OCI-LY7 (cell line): ENCODE results near the gene ATE1. TPM values are rescaled to one million over a fixed set of nuclear protein-coding genes. Genes with fewer than 3 reads are reported as not detected.
A peak's percentile ranks its signal among the peaks of the same experiment; 100 is the strongest.

Source experiments
- Bru-seq: library from RNA; stranded (reverse); fragments of 400-500 nt; gene quantifications from one replicate; lab custom pipeline; 2021; lab: Mats Ljungman, UMichigan
- BruChase-seq, 2 experiments: library from RNA; stranded (reverse); fragments of 400-500 nt; gene quantifications; one replicate each; lab custom pipeline; 2021; lab: Mats Ljungman, UMichigan
- BruUV-seq: library from RNA; stranded (reverse); fragments of 400-500 nt; replicated peaks from 2 replicates; lab custom pipeline; 2021; lab: Mats Ljungman, UMichigan
- CTCF ChIA-PET: fragments of 300-600 bp; sonication (Branson Sonifier 250); formaldehyde crosslinking; loops from one replicate; lab custom pipeline; 2022; ENCODE audit warnings: antibody characterized with exemption; ENCODE audit not compliant: unreplicated experiment; lab: Charles Lee
- POLR2A ChIA-PET: fragments of 300-600 bp; sonication (Branson Sonifier 250); formaldehyde crosslinking; loops from one replicate; lab custom pipeline; 2022; ENCODE audit warnings: antibody characterized with exemption; lab: Charles Lee
- DNase-seq: peaks from one replicate; pipeline ENCODE4 v3.0.0-alpha.2; 2015; ENCODE audit warnings: low spot score
- H2AFZ ChIP-seq: fragments of 200-600 bp; sonication (generic), shearing (Covaris generic); 2 replicates; pipeline ENCODE4 v1.6.1; 2014; ENCODE audit warnings: mild to moderate bottlenecking, antibody characterized with exemption, low read length, moderate library complexity
- H3K27ac ChIP-seq: fragments of 200-600 bp; sonication (generic); 2 replicates; pipeline ENCODE4 v1.5.1; 2014; ENCODE audit warnings: mixed run types, low read depth, mild to moderate bottlenecking, moderate library complexity, low read length, inconsistent platforms; ENCODE audit not compliant: poor library complexity, severe bottlenecking
- H3K36me3 ChIP-seq: fragments of 200-600 bp; sonication (generic); 2 replicates; pipeline ENCODE4 v1.6.1; 2014; ENCODE audit warnings: mild to moderate bottlenecking, antibody characterized with exemption, low read length, moderate library complexity, mixed read lengths; ENCODE audit not compliant: insufficient read depth
- H3K4me1 ChIP-seq: fragments of 200-600 bp; sonication (generic); 2 replicates; pipeline ENCODE4 v1.5.1; 2014; ENCODE audit warnings: mild to moderate bottlenecking, low read length; ENCODE audit not compliant: insufficient read depth, poor library complexity, severe bottlenecking
- H3K4me2 ChIP-seq: fragments of 200-600 bp; sonication (generic); 2 replicates; pipeline ENCODE4 v1.6.1; 2014; ENCODE audit warnings: mild to moderate bottlenecking, low read length
- H3K4me3 ChIP-seq: fragments of 200-600 bp; sonication (generic); 2 replicates; pipeline ENCODE4 v1.5.1; 2014; ENCODE audit warnings: mild to moderate bottlenecking, low read depth, low read length; ENCODE audit not compliant: poor library complexity, severe bottlenecking
- H3K79me2 ChIP-seq: fragments of 200-600 bp; sonication (generic); 2 replicates; pipeline ENCODE4 v1.6.1; 2016; ENCODE audit warnings: low read depth, mild to moderate bottlenecking, low read length, moderate library complexity, mixed read lengths; ENCODE audit not compliant: insufficient read depth
- H3K9me2 ChIP-seq: fragments of 200-600 bp; sonication (generic); 2 replicates; pipeline ENCODE4 v1.6.1; 2016; ENCODE audit warnings: mild to moderate bottlenecking, low read length, mixed read lengths; ENCODE audit not compliant: insufficient read depth
- H3K9me3 ChIP-seq: fragments of 200-600 bp; sonication (generic); 2 replicates; pipeline ENCODE4 v1.6.1; 2014; ENCODE audit warnings: mild to moderate bottlenecking, mixed run types, low read length, mixed read lengths
- H4K20me1 ChIP-seq: fragments of 200-600 bp; sonication (generic); 2 replicates; pipeline ENCODE4 v1.6.1; 2014; ENCODE audit warnings: mild to moderate bottlenecking, antibody characterized with exemption, low read length, moderate library complexity, mixed read lengths; ENCODE audit not compliant: insufficient read depth
- EZH2phosphoT487 ChIP-seq: fragments of 200-600 bp; sonication (generic); IDR thresholded peaks from 2 replicates; pipeline ENCODE4 v1.6.1; 2018; ENCODE audit warnings: low read depth, borderline replicate concordance, mild to moderate bottlenecking, mixed run types, antibody characterized with exemption, low read length, moderate library complexity, mixed read lengths
- intact Hi-C: fragments of 100-400 bp; cut with micrococcal nuclease; formaldehyde crosslinking; loops from one replicate; pipeline ENCODE4 v1.10.0; 2022; ENCODE audit not compliant: unreplicated experiment
- long read RNA-seq: library from polyadenylated mRNA; stranded (forward); transcript quantifications from one replicate; pipeline ENCODE4 v2.0.0, GENCODE V29; 2022
- total RNA-seq, 2 experiments: library from RNA; depleted of rRNA in 1 of 2; stranded (reverse); fragments of >200 nt in 1 of 2; shearing (Covaris generic) in 1 of 2; gene quantifications; 2 replicates each; pipeline ENCODE4 v1.2.3, GENCODE V29; 2014 to 2022
- TF ChIP-seq, protein P1 (sequence below): fragments of 200-600 bp; sonication (generic); conservative IDR thresholded peaks from 2 replicates; pipeline ENCODE4 v1.5.1; 2014; ENCODE audit warnings: mild to moderate bottlenecking, antibody characterized with exemption, low read length, moderate library complexity, mixed read lengths

The ATE1 gene
- 14.8 and 17.8 TPM in 2 replicates for total RNA-seq (2014; rRNA removed; shearing (Covaris generic))
- total RNA-seq (2022), result 44.7 and 45.2 TPM in 2 replicates
- Bru-seq, nascent RNA, result percentile 77 among the genes with signal in this experiment
- percentile 77 among the genes with signal in this experiment for BruChase-seq, experiment 1, labeled RNA remaining after a 6-hour chase
- BruChase-seq, experiment 2, labeled RNA remaining after a 2-hour chase, result percentile 76 among the genes with signal in this experiment
- long read RNA-seq, full-length matches to known transcripts, result 25 of 78 reads
- long read RNA-seq, partial matches to known transcripts, result 14 of 78 reads
- long read RNA-seq, other reads (novel, unspliced or antisense), result 39 of 78 reads

DNA sequence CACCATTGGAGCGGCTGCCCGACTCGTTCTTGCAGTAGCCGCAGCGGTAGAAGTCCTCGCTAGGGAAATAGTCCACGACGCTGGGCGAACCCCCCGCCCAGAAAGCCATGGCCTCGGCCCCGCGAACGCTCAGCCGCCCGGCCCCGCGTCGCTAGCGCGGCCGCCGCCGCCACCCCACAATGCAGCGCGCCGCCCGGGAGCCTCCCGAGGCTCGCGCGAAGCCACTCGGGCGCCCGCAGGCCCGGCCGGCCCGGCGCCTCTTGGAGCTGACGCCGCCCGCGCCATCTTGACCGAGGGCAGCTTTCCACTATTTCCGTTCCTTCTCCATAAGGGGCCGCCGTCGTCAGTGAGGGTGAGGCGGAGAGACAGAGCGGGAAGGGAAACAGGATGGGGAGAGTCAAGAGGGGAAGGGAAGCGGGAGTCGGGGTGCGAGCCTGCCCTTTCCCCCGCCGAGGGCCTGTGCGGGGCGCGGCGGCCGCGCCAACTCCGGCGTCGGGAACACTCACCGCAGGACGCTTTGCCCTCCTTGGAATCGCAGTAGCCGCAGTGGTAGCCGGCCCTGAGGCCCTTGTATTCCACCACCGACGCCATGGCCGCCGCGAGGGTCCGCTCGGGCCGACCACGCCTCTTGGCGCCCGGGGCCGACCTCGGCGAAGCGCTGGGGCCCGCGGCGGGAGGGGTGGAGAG, at the start of gene ATE1:
Gene ATE1, minus strand, starts transcription at position 191 of the 687 bp plus-strand sequence. Its CDS starts 82 bp downstream, at position 109.
- peak; percentile 90 for DNase-seq
- no TSS peak for BruUV-seq
- Histone ChIP-seq H3K4me3 (peak within 1 kb of the TSS; percentile 96), H3K4me1 (peaks cover 28% of the 10 kb centered on the region), H2AFZ (peak within 1 kb of the TSS; percentile 82), H3K36me3 (peaks cover 16% of the 10 kb centered on the region; the same call in 1 of the 2 replicates), H3K79me2 (peaks cover 45% of the 10 kb centered on the region), H4K20me1 (no peaks in the 10 kb centered on the region), H3K9me2 (no peaks in the 10 kb centered on the region), H3K4me2 (peak within 1 kb of the TSS; percentile 98), H3K9me3 (no peaks in the 10 kb centered on the region), H3K27ac (peak within 1 kb of the TSS; percentile 67)
- TF ChIP-seq EZH2phosphoT487, result no peak
- TF ChIP-seq, protein P1, sequence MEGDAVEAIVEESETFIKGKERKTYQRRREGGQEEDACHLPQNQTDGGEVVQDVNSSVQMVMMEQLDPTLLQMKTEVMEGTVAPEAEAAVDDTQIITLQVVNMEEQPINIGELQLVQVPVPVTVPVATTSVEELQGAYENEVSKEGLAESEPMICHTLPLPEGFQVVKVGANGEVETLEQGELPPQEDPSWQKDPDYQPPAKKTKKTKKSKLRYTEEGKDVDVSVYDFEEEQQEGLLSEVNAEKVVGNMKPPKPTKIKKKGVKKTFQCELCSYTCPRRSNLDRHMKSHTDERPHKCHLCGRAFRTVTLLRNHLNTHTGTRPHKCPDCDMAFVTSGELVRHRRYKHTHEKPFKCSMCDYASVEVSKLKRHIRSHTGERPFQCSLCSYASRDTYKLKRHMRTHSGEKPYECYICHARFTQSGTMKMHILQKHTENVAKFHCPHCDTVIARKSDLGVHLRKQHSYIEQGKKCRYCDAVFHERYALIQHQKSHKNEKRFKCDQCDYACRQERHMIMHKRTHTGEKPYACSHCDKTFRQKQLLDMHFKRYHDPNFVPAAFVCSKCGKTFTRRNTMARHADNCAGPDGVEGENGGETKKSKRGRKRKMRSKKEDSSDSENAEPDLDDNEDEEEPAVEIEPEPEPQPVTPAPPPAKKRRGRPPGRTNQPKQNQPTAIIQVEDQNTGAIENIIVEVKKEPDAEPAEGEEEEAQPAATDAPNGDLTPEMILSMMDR, result no peak
- intact Hi-C loops, result loop anchor here (1.0 to 10.0 kb wide), 2 partner anchors 46 to 1073 kb away; partner anchors contain the start of gene WDR11
- ChIA-PET POLR2A (interaction anchor here (1.2 kb wide), 1 partner anchor 8 kb away, joined by 4 read pairs; no protein-coding TSS in a partner anchor), CTCF (interaction anchor here (0.6 kb wide), 1 partner anchor 34 kb away, joined by 3 read pairs; no protein-coding TSS in a partner anchor)

DNA sequence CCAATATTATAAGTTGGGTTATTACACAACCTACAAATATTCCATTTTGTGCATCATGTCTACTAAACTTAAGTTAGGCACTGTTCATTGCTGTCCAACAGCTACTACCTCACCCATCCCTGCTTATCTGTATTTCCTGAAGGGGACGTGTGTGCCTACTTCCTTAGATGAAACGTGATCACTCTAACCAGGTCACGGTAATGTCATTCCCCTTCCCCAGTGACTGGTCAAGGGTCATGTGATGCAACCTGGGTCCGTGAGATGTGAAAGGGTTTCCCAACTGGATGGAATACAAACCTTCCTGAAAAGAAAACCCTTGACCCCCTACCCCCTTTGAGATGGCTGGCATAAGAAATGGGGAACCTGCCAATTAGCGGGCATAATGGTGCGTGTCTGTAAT, 48.8 kb upstream of the ATE1 start:
- Histone ChIP-seq H3K4me3 (no peak overlapping the region), H3K36me3 (peaks cover 12% of the 10 kb centered on the region), H2AFZ (no peak overlapping the region), H3K9me2 (no peaks in the 10 kb centered on the region), H4K20me1 (peaks cover 10% of the 10 kb centered on the region; the same call in 1 of the 2 replicates), H3K9me3 (peaks cover 14% of the 10 kb centered on the region), H3K79me2 (peaks cover 21% of the 10 kb centered on the region), H3K4me1 (peaks cover 8% of the 10 kb centered on the region), H3K4me2 (no peak overlapping the region), H3K27ac (no peak overlapping the region)
- no peak for TF ChIP-seq EZH2phosphoT487
- TF ChIP-seq, protein P1, result no peak
- BruUV-seq, result no TSS peak
- ChIA-PET CTCF (no interaction called here), POLR2A (no interaction called here)
- intact Hi-C loops, result no loop called here
- no peak for DNase-seq
